Measurements from ENCODE around the gene GDF7. TPM values are rescaled to one million over a fixed set of nuclear protein-coding genes. Genes with fewer than 3 reads are reported as not detected.

The GDF7 gene
- total and polyA plus RNA-seq, 2 donors from 2014 or later, result 1.8 to 12.5 TPM

- H3K4me1 ChIP-seq (ENCODE audit: control insufficient read depth in 2 of 3, insufficient read depth in 2 of 3, low read depth in 1 of 3, low read length in 3 of 3), result peaks cover 0 to 24% (median 13%) of the 10 kb centered on the region in 3 donors
- intact Hi-C loops (cut with DNase I), result no loop called here
- H3K9ac ChIP-seq (ENCODE audit: low read length in 3 of 3), result peak overlapping the region in 2 of 3 donors; percentile 73
- no peaks in the 10 kb centered on the region for H3K9me3 ChIP-seq (ENCODE audit: control insufficient read depth in 2 of 3, insufficient read depth in 1 of 3, low read length in 3 of 3)
- no peak for TF ChIP-seq CTCF (IDR thresholded peaks at IDR 0.05; ENCODE audit: borderline replicate concordance, extremely low read depth, insufficient read depth)
- no peaks in the 10 kb centered on the region for H3K36me3 ChIP-seq (ENCODE audit: control insufficient read depth in 2 of 3, insufficient read depth in 3 of 3, low read length in 3 of 3)
- peaks cover 50% of the 10 kb centered on the region for H3K27me3 ChIP-seq (ENCODE audit: control insufficient read depth, insufficient read depth, low read length)
- H3K4me3 ChIP-seq (ENCODE audit: low read length in 3 of 3), result peak overlapping the region; percentile 11 to 67 (median 61)
- FAIRE-seq (no peak), DNase-seq (peak in 2 of 5 donors; percentile 26 to 46)
- peak overlapping the region; percentile 77 to 78 for H3K27ac ChIP-seq (ENCODE audit: low read depth in 2 of 2, low read length in 2 of 2)
These were observed 990 bp upstream of the GDF7 start for GRCh38 chr2:20666005-20666303.

- Histone ChIP-seq H3K9me3 (ENCODE audit: control insufficient read depth in 2 of 3, insufficient read depth in 1 of 3, low read length in 3 of 3) (no peaks in the 10 kb centered on the region), H3K4me3 (ENCODE audit: low read length in 3 of 3) (peak overlapping the region in 2 of 3 donors; percentile 61 to 66), H3K27me3 (ENCODE audit: control insufficient read depth, insufficient read depth, low read length) (peaks cover 53% of the 10 kb centered on the region), H3K9ac (ENCODE audit: low read length in 3 of 3) (no peak overlapping the region), H3K4me1 (ENCODE audit: control insufficient read depth in 2 of 3, insufficient read depth in 2 of 3, low read depth in 1 of 3, low read length in 3 of 3) (peaks cover 0 to 24% (median 13%) of the 10 kb centered on the region in 3 donors), H3K36me3 (ENCODE audit: control insufficient read depth in 2 of 3, insufficient read depth in 3 of 3, low read length in 3 of 3) (no peaks in the 10 kb centered on the region), H3K27ac (ENCODE audit: low read depth in 2 of 2, low read length in 2 of 2) (no peak overlapping the region)
- FAIRE-seq, result no peak
- no peak for DNase-seq
- TF ChIP-seq CTCF (IDR thresholded peaks at IDR 0.05; ENCODE audit: borderline replicate concordance, extremely low read depth, insufficient read depth), result no peak
- intact Hi-C loops (cut with DNase I), result no loop called here
These were observed 197 bp downstream of the GDF7 start for GRCh38 chr2:20667151-20667530.

- Histone ChIP-seq H3K9me3 (ENCODE audit: control insufficient read depth in 2 of 3, insufficient read depth in 1 of 3, low read length in 3 of 3) (no peaks in the 10 kb centered on the region), H3K4me1 (ENCODE audit: control insufficient read depth in 2 of 3, insufficient read depth in 2 of 3, low read depth in 1 of 3, low read length in 3 of 3) (peaks cover 0 to 24% (median 13%) of the 10 kb centered on the region in 3 donors), H3K9ac (ENCODE audit: low read length in 3 of 3) (peak overlapping the region in 2 of 3 donors; percentile 41 to 73), H3K36me3 (ENCODE audit: control insufficient read depth in 2 of 3, insufficient read depth in 3 of 3, low read length in 3 of 3) (no peaks in the 10 kb centered on the region), H3K27ac (ENCODE audit: low read depth in 2 of 2, low read length in 2 of 2) (peak overlapping the region; percentile 6 to 53), H3K27me3 (ENCODE audit: control insufficient read depth, insufficient read depth, low read length) (peaks cover 59% of the 10 kb centered on the region), H3K4me3 (ENCODE audit: low read length in 3 of 3) (peak overlapping the region in 2 of 3 donors; percentile 61 to 66)
- DNase-seq (peak in 2 of 5 donors; percentile 48 to 80), FAIRE-seq (no peak)
- no peak for TF ChIP-seq CTCF (IDR thresholded peaks at IDR 0.05; ENCODE audit: borderline replicate concordance, extremely low read depth, insufficient read depth)
- intact Hi-C loops (cut with DNase I), result no loop called here
These were observed 822 bp downstream of the GDF7 start for GRCh38 chr2:20667531-20668401.

All from kidney (tissue), 14 donors.